Epidermal melanocyte (primary cell): ENCODE measurements around the gene NAB2.
"Not testable (repeated sequence)": the region's sequence is repeated elsewhere in the genome, so short reads cannot be mapped to it uniquely, and the experiment has no call there.

Experiments used
- DNase-seq: peaks from one replicate; pipeline ENCODE4 v3.0.0; 2011; ENCODE audit warnings: low spot score; ENCODE audit not compliant: insufficient read length

Gene NAB2

GRCh38 chr12:57069523-57069922 is 19.4 kb upstream of the NAB2 start:
- DNase-seq, result no peak

DNA sequence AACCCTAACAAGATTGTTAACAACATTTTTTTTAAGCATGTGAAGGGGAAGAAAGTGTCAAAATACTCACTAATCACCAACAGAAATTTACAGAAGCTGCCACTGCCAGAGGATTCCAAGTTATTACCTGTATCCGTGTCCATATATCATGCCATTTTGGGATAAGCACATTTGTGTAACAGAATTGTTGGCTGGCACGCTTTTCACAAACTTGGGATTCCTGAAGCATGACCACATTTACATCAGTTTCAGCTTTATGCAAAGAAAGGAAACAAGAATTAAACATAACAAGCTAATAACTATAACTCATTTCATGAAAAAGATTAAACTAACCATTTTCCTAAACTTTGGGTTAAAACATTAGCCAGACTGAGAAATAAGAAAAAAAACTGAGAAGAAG is 16.3 kb upstream of the NAB2 start:
- DNase-seq, result no peak

DNA sequence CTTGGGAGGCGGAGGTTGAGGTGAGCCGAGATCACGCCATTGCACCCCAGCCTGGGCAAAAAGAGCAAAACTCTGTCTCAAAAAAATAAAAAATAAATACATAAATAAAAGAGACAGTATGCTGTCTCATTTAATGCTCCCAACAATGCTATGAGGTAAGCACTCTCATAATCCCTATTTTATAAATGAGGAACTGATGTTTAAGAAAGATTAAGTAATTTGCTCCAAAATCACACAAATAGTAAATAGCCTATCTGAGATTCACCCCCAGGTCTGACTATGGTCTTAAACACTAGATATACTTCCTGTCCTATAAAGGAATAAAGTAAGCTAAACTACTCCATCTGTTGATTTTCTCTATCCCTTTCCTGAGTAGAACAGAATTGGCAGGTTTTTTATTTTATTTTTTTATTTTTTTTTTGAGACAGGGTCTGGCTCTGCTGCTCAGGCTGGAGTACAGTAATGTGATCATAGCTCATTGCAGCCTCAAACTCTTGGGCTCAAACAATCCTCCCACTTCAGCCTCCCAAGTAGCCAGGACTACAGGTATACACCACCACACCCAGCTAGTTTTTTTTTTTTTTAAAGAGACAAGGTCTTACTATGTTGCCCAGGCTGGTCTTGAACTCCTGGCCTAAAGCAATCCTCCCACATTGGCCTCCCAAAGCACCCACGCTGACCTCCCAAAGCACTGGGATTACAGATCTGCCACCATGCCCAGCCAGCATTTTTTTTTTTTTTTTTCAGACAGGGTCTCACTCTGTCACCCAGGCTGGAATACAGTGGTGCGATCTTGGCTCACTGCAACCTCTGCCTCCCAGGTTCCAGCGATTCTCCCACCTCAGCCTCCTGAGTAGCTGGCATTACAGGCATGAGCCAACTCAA is 15.1 kb upstream of the NAB2 start:
- not testable (repeated sequence) for DNase-seq

DNA sequence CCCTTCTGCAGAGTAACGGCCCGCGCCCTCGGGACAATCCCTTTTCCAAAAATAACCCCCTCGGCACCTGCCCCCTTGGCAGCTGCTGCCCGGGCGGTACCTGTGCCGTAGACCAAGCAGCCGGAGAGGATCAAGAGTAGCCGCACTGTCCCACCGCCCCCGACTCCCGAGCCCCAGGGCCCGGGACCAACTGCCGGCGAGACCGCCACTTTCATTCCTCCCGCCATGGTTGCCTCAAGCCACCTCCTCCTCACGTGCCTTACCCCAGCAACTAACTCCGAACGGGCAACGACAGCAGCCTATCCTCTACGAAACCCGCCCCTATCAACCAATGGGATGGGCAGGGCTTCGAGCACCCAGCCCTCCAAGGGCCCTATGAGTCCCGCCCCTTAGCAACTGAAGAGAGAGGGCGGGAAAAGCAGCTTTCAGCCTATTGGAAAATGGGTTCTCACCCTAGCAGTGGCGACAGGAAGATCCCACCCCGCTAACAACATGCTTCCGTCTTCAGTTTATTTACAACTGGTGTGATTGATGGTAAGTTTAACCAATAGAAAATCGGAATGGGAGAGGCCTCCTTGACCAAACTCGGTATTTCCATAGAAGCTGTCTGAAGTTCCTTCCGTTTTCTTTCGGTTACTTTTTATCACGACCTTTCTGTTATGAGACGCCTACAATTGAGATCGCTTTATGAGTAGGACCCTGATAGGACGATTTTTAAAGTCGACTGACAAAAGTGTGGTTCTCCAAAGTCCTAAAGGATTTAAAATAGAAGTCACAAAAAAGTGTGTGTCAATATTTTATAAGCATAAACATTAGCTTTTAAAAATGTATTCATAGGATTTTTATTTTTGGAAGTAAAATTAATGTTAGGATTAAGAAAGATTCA is 10.2 kb upstream of the NAB2 start, which contains the start of gene NEMP1:
Gene NEMP1 (minus strand): TSS at position 273 of the 886 bp plus-strand sequence. CDS start 46 bp downstream, at position 227.
- peak; percentile 78 for DNase-seq

DNA sequence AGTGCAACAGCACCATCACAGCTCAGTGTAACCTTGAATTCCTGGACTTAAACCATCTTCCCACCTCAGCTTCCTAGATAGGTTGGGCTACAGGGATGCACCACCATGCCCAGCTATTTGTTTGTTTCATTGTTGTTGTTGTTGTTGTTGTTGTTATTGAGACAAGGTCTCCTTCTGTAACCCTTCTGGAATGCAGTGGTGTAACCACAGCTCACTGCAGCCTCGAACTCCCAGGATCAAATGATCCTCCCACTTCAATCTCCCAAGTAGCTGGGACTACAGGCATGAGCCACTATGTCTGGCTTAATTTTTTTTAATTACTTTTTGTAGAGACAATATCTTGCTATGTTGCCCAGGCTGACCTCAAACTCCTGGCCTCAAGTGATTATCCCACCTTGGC is 9.1 kb upstream of the NAB2 start:
- no peak for DNase-seq

GRCh38 chr12:57080855-57081254 is 8.1 kb upstream of the NAB2 start:
- no peak for DNase-seq

- no peak for DNase-seq
Measured at GRCh38 chr12:57085999-57086492, 2.9 kb upstream of the NAB2 start.

GRCh38 chr12:57086493-57087009 is 2.4 kb upstream of the NAB2 start:
- no peak for DNase-seq

DNA sequence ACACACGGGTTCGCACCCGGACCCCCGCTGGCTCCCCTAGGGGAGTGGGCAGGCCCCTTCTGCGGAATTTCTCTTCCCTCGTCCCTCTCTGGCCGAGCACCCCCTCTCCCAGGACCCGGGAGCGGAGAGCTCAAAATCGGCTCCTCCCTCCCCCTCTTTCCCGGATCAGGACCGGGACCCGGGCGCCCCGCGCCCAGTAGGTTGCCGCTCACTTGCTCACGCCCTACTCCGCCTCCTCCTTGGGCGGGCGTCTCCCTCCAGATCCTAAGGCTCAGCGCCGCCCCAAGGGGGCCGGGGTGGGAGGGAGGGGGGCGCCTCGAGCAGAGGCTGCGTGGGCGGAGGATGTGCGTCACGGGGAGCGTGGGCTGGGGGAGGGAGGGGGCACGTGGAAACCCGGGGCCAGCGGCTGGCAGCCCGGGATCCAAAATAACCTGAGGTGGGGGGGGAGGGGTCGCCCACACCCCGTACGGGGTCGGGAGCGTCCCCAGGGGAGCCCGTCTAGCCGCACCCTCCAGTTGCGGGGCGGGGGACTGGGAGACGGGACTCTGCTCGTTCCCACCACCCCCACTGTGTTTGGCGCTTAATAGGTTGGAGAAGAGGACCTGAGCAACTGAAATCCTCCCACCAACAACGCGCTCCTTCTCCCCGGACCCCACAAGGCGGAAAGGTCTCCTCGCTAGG is 1.8 kb upstream of the NAB2 start:
- DNase-seq, result no peak

DNA sequence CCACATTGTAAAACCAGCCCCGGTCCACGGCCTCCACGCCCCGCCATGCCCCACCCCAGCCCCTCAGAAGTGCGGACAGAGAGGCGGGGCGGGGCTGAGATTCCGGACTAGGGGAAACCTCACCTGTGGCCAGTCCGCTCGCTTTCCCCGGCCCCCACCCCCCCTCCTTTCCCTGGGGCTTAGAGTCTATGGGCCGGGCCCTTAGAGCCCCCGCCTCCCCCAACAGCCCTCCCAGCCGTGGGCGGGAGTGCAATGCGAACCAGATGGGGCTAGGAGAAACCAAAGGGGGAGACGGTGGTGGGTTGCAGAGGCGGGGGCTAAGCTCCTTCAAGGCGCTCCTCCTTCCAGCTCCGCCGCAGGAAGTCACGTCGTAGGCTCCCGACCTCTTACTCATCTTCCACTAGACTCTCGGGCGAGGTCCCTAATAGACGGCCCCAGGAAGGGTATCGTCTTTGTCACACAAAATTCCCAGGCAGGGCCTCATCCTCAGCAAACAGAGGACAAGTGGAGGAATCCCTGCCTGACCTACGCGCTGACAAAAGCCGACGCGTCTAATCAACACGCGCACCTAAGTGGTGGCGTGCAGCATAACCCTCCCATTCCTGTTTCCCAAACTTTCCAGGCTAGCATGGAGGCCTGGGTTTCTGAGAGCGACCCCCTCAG is 1.1 kb upstream of the NAB2 start:
- DNase-seq, result no peak

DNA sequence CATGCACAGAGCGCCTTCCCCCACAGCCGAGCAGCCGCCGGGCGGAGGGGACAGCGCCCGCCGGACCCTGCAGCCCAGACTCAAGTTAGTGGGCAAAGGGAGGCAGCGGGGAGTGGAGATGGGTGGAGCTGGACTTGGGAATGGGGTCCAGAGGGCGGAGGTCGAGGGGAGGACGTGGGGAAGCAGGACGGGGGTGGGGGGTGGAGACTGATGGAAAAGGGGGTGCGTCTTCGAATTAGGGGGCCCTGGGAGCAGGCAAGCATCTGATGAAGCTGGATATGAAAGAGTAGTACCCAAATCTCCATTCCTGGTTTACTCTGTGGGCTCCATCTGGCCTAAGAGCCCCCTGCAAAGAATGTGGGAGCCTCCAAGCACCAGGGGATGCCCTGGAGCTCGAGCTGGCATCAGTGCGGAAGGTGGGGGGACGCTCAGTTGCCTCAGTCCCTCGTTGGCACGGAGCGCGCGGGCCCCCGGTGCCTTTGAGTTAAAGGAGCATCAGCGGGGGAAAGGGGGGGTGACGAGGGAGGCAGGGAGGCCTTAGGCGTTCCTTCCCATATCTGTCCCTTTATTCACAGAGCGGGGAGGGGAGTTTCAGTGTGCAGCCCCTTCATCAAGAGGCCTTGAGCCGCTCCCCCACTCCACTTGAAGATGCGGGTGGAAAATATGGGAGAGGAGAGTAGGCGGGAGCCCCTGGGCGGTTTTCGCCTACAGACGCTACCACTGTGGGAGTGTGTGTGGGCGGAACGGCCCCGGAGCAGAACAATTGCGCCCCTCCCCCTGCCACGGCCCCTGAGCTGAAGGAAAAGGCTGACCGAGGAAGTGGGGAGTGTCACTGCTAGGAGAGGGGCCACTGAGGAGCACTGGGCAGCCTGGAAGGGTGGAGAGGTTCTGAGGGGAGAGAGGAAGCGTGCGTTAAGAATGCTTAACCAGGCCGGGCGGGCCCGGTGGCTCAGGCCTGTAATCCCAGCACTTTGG is 644 bp downstream of the NAB2 start:
- DNase-seq, result peak; percentile 51

GRCh38 chr12:57090490-57090889 is 1.6 kb downstream of the NAB2 start:
- DNase-seq, result no peak

DNA sequence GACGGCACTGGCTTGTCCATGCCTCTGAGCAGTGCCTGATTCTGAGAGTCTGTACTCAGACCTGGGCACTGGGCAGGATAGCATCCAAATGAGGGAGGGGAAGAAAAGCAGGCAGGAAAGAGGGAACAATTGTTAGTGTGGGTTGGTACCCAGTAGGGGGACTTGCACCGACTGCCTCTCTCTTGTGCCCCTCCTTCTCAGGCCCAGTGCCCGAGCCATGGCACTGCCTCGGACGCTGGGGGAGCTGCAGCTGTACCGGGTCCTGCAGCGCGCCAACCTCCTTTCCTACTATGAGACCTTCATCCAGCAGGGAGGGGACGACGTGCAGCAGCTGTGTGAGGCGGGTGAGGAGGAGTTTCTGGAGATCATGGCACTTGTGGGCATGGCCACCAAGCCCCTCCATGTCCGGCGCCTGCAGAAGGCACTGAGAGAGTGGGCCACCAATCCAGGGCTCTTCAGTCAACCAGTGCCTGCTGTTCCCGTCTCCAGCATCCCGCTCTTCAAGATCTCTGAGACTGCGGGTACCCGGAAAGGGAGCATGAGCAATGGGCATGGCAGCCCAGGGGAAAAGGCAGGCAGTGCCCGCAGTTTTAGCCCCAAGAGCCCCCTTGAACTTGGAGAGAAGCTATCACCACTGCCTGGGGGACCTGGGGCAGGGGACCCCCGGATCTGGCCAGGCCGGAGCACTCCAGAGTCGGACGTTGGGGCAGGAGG is 2.2 kb downstream of the NAB2 start:
- no peak for DNase-seq

DNA sequence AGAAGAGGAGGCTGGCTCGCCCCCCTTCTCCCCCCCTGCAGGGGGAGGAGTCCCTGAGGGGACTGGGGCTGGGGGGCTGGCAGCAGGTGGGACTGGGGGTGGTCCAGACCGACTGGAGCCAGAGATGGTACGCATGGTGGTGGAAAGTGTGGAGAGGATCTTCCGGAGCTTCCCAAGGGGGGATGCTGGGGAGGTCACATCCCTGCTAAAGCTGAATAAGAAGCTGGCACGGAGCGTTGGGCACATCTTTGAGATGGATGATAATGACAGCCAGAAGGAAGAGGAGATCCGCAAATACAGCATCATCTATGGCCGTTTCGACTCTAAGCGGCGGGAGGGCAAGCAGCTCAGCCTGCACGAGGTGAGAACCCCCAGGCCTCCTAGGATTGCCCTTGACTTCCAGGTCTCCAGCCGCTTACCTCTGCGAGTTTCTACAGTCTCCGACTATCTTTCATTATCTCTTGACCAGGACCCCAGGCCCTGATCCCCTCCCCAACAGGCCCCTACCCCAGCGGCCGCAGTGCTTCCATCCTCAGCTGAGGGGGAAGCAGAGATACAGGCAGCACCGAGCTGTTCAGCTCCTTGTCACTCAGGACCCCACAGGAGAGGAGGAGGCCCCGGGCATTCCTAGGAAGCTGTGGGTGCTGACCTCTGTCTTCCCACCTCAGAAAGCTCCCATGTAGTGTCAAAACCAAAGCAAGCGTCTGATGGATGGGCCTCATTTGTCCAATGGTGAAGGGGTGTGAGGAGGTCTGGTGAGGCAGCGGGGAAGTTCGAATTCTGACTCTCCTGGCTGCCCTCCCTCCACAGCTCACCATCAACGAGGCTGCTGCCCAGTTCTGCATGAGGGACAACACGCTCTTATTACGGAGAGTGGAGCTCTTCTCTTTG is 3.0 kb downstream of the NAB2 start:
- DNase-seq, result no peak

DNA sequence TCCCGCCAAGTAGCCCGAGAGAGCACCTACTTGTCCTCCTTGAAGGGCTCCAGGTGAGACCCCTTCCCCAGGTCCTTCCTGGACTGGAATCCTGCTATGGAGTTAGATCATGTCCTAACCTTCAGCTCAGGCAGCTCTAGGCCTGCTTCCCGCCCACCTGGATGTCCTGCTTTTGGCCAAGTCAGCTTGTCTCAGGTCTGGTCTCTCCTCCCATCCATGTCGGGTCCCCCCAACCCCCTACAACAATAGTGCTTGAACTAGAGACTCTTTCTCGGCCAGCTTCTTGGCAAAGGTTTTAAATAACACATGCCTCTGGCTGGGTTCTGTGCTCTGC is 3.6 kb downstream of the NAB2 start:
- DNase-seq, result no peak

GRCh38 chr12:57092876-57093414 is 4.0 kb downstream of the NAB2 start:
- no peak for DNase-seq

GRCh38 chr12:57093415-57094207 is 4.7 kb downstream of the NAB2 start:
- DNase-seq, result peak; percentile 58
